Kidney epithelial cell (primary cell): Measurements from ENCODE around the gene DAPP1. TPM values are rescaled to one million over a fixed set of nuclear protein-coding genes. Genes with fewer than 3 reads are reported as not detected.

Source experiments
- DNase-seq: peaks from one replicate; pipeline ENCODE4 v3.0.0-alpha.2; 2010; ENCODE audit warnings: low read depth
- H3K27me3 ChIP-seq: 2 replicates; pipeline ENCODE4 v1.6.0; 2011; ENCODE audit warnings: low read length; ENCODE audit not compliant: control insufficient read depth, insufficient read depth
- H3K36me3 ChIP-seq: 2 replicates; pipeline ENCODE4 v1.5.1; 2011; ENCODE audit warnings: low read length; ENCODE audit not compliant: control insufficient read depth, insufficient read depth
- H3K4me3 ChIP-seq: 2 replicates; pipeline ENCODE4 v1.5.1; 2011; ENCODE audit warnings: low read depth, mild to moderate bottlenecking, control low read depth, low read length
- total RNA-seq: library from RNA; depleted of rRNA; stranded (reverse); fragments of >200 nt; gene quantifications from 2 replicates; pipeline ENCODE4 v1.2.3, GENCODE V29; 2015
- TF ChIP-seq, protein P1 (sequence below): IDR thresholded peaks from 2 replicates; pipeline ENCODE4 v1.5.1; 2011; ENCODE audit warnings: mild to moderate bottlenecking, moderate library complexity, low read length, control low read depth, inconsistent platforms; ENCODE audit not compliant: insufficient read depth, poor library complexity, severe bottlenecking

DAPP1 gene
- total RNA-seq, 1 donor from 2014 or later: 29.0 TPM

- TF ChIP-seq, protein P1, sequence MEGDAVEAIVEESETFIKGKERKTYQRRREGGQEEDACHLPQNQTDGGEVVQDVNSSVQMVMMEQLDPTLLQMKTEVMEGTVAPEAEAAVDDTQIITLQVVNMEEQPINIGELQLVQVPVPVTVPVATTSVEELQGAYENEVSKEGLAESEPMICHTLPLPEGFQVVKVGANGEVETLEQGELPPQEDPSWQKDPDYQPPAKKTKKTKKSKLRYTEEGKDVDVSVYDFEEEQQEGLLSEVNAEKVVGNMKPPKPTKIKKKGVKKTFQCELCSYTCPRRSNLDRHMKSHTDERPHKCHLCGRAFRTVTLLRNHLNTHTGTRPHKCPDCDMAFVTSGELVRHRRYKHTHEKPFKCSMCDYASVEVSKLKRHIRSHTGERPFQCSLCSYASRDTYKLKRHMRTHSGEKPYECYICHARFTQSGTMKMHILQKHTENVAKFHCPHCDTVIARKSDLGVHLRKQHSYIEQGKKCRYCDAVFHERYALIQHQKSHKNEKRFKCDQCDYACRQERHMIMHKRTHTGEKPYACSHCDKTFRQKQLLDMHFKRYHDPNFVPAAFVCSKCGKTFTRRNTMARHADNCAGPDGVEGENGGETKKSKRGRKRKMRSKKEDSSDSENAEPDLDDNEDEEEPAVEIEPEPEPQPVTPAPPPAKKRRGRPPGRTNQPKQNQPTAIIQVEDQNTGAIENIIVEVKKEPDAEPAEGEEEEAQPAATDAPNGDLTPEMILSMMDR: no peak
- no peaks in the 10 kb centered on the region for H3K27me3 ChIP-seq
- H3K36me3 ChIP-seq: no peaks in the 10 kb centered on the region
- DNase-seq: peak; percentile 74
- H3K4me3 ChIP-seq: peak within 1 kb of the TSS; percentile 98
Observed at GRCh38 chr4:99894161-99894997, 77.8 kb downstream of the DAPP1 start, which contains the start of gene LAMTOR3. Gene LAMTOR3, minus strand, starts transcription at chr4:99894427. Its CDS starts 464 bp downstream, at chr4:99893963.

DNA sequence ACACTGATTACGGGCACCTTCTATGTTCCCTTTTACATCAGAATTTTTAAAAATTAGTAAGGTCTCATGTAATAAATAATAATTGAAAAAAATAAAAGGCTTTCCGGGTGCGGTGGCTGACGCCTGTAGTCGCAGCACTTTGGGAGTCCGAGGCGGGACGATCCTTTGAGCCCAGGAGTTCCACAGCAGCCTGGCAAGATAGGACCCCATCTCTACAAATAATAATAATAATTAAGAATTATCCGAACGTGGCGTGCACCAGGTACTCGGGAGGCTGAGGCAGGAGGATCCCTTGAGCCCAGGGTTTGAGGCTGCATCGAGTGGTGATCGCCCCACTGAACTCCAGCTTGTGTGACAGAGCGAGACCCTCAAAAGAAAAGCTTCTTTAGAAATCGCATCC is 78.4 kb downstream of the DAPP1 start:
- no peaks in the 10 kb centered on the region for H3K27me3 ChIP-seq
- TF ChIP-seq, protein P1: no peak
- H3K36me3 ChIP-seq: no peaks in the 10 kb centered on the region
- no peak for DNase-seq
- no peak overlapping the region for H3K4me3 ChIP-seq

GRCh38 chr4:99915449-99915848 is 98.8 kb downstream of the DAPP1 start:
- Histone ChIP-seq H3K4me3 (no peak overlapping the region), H3K36me3 (no peaks in the 10 kb centered on the region), H3K27me3 (no peaks in the 10 kb centered on the region)
- TF ChIP-seq, protein P1: no peak
- no peak for DNase-seq

GRCh38 chr4:99917575-99917974 is 100.9 kb downstream of the DAPP1 start:
- TF ChIP-seq, protein P1: no peak
- H3K36me3 ChIP-seq: no peaks in the 10 kb centered on the region
- no peaks in the 10 kb centered on the region for H3K27me3 ChIP-seq
- no peak overlapping the region for H3K4me3 ChIP-seq
- no peak for DNase-seq

DNA sequence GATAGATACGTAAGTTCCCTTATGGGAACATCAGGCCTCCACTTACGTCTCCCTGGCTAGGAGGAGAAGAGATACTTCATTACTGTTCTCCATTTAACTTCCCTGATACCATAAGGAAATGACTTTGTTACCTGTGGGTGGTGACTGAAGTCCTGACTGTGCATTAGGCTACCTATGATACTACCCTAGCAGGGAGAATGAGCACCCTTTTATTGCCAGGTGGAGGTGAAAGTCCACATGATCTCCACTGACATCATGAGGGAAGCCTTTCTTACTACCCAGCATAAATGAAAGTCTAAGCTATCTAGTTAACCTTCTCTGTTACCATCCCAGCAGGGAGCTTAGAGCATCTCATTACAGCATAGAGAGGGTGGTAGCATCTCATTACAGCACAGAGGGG is 102.0 kb downstream of the DAPP1 start:
- TF ChIP-seq, protein P1: no peak
- DNase-seq: no peak
- Histone ChIP-seq H3K4me3 (no peak overlapping the region), H3K36me3 (no peaks in the 10 kb centered on the region), H3K27me3 (no peaks in the 10 kb centered on the region)

Other genes with a start within 250 kb of the DAPP1 start
- 0.07 and 0.08 TPM in 2 replicates for gene MTTP, start 242.0 kb upstream of the DAPP1 start, total RNA-seq
- not detected in 2 replicates for gene C4orf54, start 159.0 kb upstream of the DAPP1 start, total RNA-seq
- 60.7 and 71.4 TPM in 2 replicates for gene LAMTOR3, start 77.6 kb downstream of the DAPP1 start, total RNA-seq
- gene DNAJB14, start 129.8 kb downstream of the DAPP1 start, total RNA-seq: 20.6 and 21.8 TPM in 2 replicates
- 254 and 388 TPM in 2 replicates for gene H2AZ1, start 133.4 kb downstream of the DAPP1 start, total RNA-seq